ENCODE results near the gene SYT8.

The SYT8 gene

GRCh38 chr11:1845095-1845429 lies 10.3 kb downstream of the SYT8 start:
- H3K4me1 ChIP-seq (ENCODE audit: control insufficient read depth, insufficient read depth, low read length): no peaks in the 10 kb centered on the region
- no peak overlapping the region for H3K9ac ChIP-seq (ENCODE audit: low read length)
- H3K27me3 ChIP-seq (ENCODE audit: control insufficient read depth, insufficient read depth, low read length): peaks cover 7% of the 10 kb centered on the region
- no peaks in the 10 kb centered on the region for H3K9me3 ChIP-seq (ENCODE audit: control insufficient read depth, low read length)
- no peaks in the 10 kb centered on the region for H3K36me3 ChIP-seq (ENCODE audit: control insufficient read depth, insufficient read depth, low read length)
- no peak overlapping the region for H3K4me3 ChIP-seq (ENCODE audit: low read length)

DNA sequence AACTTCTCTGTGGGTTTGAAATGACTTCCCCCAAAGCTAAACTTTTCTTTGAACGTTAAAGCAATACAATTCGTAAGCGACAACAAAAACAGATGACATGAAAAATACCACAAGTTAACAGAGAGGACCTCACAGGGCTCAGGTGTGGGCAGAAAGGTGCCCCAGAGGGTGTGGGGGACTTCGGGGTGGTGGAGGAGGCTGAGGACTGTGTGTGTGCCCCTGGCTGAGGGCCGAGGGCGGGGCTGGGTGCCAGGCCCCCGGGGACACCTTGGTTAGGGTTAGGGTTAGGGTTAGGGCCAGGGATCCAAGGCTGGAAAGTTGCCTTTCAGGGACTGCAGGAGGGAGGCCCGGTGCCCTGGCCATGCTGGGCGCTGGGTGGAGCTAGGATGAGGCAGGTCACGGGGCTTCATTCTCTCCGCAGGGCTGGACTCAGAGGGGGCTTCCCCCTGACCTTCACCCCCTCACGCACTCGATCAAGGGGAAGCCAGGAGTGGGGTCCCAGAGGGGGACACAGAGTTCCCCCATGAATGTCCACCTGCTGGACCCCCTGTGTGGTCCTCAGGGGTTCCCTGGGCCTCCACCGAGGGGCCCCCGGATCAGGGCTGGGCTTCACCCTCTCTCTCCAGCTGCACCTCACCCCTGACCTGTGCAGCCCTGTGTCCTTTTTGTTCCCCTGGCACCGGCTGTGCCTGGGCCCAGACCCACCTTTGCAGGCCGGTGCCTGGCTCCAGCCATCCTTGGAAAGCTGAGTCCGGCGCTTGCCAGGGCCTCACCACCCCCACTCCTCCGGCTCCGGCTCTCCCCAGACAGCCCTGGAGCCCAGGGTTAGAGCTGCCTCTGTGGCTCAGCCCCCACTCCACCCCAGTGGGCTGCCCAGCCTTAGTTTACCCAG lies 11.0 kb downstream of the SYT8 start:
- no peak overlapping the region for H3K4me3 ChIP-seq (ENCODE audit: low read length)
- H3K4me1 ChIP-seq (ENCODE audit: control insufficient read depth, insufficient read depth, low read length): no peaks in the 10 kb centered on the region
- H3K9me3 ChIP-seq (ENCODE audit: control insufficient read depth, low read length): no peaks in the 10 kb centered on the region
- H3K36me3 ChIP-seq (ENCODE audit: control insufficient read depth, insufficient read depth, low read length): no peaks in the 10 kb centered on the region
- H3K27me3 ChIP-seq (ENCODE audit: control insufficient read depth, insufficient read depth, low read length): peaks cover 7% of the 10 kb centered on the region
- H3K9ac ChIP-seq (ENCODE audit: low read length): no peak overlapping the region

DNA sequence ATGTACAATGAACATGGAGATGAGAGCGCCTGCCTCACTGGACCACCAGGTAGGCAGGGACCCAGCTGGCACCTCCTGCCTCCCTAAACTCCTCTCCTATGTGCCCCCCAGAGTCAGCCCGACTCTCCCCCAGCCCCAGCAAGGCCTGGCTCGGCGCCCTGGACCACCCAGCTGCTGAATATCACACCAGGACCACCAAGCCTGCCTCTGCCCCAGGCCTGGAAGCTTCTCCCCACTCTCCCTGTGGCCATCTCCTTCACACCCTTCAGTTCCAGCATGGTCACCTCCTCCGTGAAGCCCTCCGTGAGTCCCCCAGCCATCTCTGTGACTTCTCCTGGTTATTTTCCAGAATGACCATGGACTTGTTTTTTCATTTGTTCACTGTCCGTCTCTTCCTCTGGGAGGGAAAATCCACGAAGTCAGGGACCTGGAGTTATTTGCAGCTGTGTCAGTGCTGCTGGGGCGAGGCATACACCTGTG lies 11.7 kb downstream of the SYT8 start:
- Histone ChIP-seq H3K4me3 (ENCODE audit: low read length) (no peak overlapping the region), H3K9me3 (ENCODE audit: control insufficient read depth, low read length) (no peaks in the 10 kb centered on the region), H3K36me3 (ENCODE audit: control insufficient read depth, insufficient read depth, low read length) (no peaks in the 10 kb centered on the region), H3K27me3 (ENCODE audit: control insufficient read depth, insufficient read depth, low read length) (peaks cover 7% of the 10 kb centered on the region), H3K9ac (ENCODE audit: low read length) (no peak overlapping the region), H3K4me1 (ENCODE audit: control insufficient read depth, insufficient read depth, low read length) (no peaks in the 10 kb centered on the region)

DNA sequence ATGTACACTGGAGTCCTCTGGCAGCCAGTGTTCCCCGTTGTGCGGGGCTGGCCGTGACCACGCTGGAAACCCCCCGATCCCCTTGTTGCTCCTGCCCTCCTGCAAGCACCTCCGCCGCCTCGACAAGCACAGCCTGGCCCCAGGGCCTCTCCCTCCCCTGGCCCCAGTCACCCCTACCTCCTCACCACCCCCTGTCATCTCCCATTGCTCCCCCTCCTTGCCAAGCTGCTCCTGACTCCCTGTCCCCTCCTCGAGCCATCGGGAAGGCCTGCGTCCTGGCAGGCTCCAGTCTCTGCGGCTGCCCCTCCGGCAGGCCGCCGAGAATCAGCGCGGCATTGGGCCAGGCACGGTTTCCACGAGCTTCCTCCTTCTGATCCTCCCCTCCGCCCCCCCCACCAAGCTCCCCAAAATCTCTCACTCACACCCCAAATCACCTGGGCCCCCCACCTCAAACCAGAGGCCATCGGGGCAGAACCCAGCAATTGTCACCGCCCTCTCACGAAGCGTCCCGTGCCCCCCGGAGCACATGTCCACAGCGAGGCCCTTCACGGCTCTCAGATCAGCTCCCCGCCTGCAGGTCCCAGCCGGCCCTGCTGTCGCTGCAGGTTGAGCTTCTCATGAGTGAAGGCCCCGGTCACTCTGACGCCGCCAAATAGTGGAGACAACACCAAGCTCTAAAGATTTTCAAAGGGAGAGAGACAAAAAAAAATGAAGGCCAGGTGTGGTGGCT lies 12.4 kb downstream of the SYT8 start:
- H3K36me3 ChIP-seq (ENCODE audit: control insufficient read depth, insufficient read depth, low read length): no peaks in the 10 kb centered on the region
- H3K9me3 ChIP-seq (ENCODE audit: control insufficient read depth, low read length): no peaks in the 10 kb centered on the region
- no peak overlapping the region for H3K9ac ChIP-seq (ENCODE audit: low read length)
- no peaks in the 10 kb centered on the region for H3K4me1 ChIP-seq (ENCODE audit: control insufficient read depth, insufficient read depth, low read length)
- no peak overlapping the region for H3K4me3 ChIP-seq (ENCODE audit: low read length)
- peaks cover 7% of the 10 kb centered on the region for H3K27me3 ChIP-seq (ENCODE audit: control insufficient read depth, insufficient read depth, low read length)

DNA sequence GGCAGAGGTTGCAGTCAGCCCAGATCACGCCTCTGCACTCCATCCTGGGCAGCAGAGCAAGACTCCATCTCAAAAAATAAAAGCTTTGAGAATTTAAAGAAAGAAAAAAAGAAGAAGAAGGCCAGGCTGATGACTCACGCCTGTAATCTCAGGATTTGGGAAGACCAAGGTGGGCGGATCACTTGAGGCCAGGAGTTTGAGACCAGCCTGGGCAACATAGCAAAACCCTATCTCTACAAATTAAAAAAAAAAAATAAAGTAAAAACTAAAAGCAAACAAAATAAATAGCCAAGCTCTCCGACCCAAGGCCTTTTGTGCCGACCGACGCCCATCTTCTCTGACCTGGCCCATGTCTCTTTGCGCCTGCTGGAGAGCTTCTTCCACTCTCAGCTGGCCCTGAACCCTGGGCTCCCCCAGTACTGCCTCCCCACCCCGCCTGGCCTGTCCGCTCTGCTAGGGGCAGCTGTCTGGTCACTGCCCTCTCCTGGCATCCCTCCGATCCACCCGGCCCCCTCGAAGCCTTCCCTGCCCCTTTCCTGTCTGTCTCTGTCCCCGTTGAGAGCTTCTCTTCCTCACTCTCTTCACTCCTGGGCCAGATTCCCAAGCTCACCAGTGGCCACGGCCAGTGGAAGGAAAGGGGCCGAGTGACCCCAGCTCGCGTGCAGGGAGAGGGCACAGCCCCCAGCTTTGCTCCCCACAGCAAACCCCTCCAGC lies 13.3 kb downstream of the SYT8 start:
- Histone ChIP-seq H3K9ac (ENCODE audit: low read length) (no peak overlapping the region), H3K9me3 (ENCODE audit: control insufficient read depth, low read length) (no peaks in the 10 kb centered on the region), H3K36me3 (ENCODE audit: control insufficient read depth, insufficient read depth, low read length) (no peaks in the 10 kb centered on the region), H3K4me3 (ENCODE audit: low read length) (no peak overlapping the region), H3K4me1 (ENCODE audit: control insufficient read depth, insufficient read depth, low read length) (no peaks in the 10 kb centered on the region), H3K27me3 (ENCODE audit: control insufficient read depth, insufficient read depth, low read length) (peaks cover 7% of the 10 kb centered on the region)

DNA sequence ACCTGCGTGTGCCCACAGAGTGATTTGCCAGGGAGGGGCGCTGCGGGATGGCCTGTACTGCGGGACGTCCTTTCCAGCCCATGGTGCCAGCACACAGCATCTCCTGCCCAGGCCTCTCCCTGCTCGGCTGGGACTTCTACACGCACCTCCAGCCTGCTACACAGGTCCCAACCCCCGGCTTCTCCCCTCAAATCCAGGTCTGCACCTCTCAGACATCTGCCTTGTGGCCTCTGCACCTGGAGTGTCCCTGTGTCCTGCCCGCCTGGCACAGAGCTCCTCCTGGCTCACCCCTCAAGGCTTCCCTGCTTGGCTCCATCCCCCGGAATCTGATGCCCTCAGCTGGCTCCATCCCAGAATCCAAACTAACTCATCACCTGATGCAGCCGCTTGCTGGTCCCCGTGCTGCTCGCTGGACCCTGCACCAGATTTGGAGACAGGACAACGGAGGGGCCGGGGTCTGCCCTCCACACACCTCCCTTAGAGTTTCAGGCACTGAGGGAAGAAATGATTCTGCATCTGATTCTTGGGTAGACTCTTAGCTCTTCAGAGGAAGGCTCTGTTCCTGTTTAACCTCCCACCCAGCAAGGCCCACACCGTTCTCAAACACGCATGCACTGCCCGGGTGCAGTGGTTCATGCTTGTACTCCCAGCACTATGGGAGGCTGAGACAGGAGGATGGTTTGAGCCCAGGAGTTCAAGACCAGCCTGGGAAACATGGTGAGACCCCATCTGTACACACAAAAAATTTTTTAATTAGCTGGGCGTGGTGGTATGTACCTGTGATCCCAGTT lies 14.0 kb downstream of the SYT8 start:
- Histone ChIP-seq H3K9me3 (ENCODE audit: control insufficient read depth, low read length) (no peaks in the 10 kb centered on the region), H3K36me3 (ENCODE audit: control insufficient read depth, insufficient read depth, low read length) (no peaks in the 10 kb centered on the region), H3K27me3 (ENCODE audit: control insufficient read depth, insufficient read depth, low read length) (peaks cover 7% of the 10 kb centered on the region), H3K4me1 (ENCODE audit: control insufficient read depth, insufficient read depth, low read length) (no peaks in the 10 kb centered on the region), H3K4me3 (ENCODE audit: low read length) (no peak overlapping the region), H3K9ac (ENCODE audit: low read length) (no peak overlapping the region)

DNA sequence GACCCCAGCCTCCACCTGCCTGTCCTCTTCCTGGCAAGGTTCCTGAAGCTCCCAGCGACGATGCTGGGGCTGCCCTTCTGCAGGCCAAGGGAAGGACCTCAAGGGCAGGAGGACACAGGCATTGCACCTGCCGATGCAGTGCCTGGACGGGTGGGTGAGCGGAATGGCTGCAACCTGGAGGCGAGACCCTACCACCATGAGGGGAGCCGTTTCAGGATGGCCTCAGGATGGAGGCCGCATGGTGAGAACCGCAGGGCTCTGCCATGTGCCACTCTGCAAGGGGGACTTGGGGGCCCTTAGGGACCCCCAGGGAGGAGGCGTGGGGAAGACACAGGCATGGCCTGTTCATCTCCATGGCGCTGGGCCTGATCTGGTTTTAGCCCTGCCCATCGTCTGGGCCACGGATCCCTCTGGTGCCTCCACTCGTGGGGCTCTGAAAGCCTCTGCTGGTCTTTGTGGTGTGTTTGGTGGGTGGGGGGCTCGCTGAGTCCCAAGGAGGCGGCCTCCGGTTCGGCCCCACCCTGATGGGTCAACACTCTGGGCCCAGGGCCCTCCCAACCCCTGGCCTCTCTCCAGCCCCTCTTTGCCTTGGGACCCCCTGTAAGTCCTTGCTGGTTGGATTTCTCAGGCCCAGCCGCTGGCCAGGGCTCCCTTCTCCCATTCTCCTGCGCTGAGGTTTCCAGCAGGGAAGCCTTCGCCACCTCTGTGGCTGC lies 16.8 kb downstream of the SYT8 start:
- Histone ChIP-seq H3K9me3 (ENCODE audit: control insufficient read depth, low read length) (no peaks in the 10 kb centered on the region), H3K4me1 (ENCODE audit: control insufficient read depth, insufficient read depth, low read length) (no peaks in the 10 kb centered on the region), H3K4me3 (ENCODE audit: low read length) (no peak overlapping the region), H3K27me3 (ENCODE audit: control insufficient read depth, insufficient read depth, low read length) (no peaks in the 10 kb centered on the region), H3K36me3 (ENCODE audit: control insufficient read depth, insufficient read depth, low read length) (no peaks in the 10 kb centered on the region), H3K9ac (ENCODE audit: low read length) (no peak overlapping the region)

- no peak overlapping the region for H3K9ac ChIP-seq (ENCODE audit: low read length)
Measured at GRCh38 chr11:1852271-1852876, 17.6 kb downstream of the SYT8 start.

GRCh38 chr11:1852877-1853276 lies 18.1 kb downstream of the SYT8 start, which contains the start of gene LSP1:
TSS of gene LSP1 (plus strand) at chr11:1853084. CDS start at chr11:1853145, 61 bp downstream.
- H3K9me3 ChIP-seq (ENCODE audit: control insufficient read depth, low read length): no peaks in the 10 kb centered on the region
- no peaks in the 10 kb centered on the region for H3K36me3 ChIP-seq (ENCODE audit: control insufficient read depth, insufficient read depth, low read length)
- H3K9ac ChIP-seq (ENCODE audit: low read length): peak within 1 kb of the TSS; percentile 50
- H3K27me3 ChIP-seq (ENCODE audit: control insufficient read depth, insufficient read depth, low read length): no peaks in the 10 kb centered on the region
- no peaks in the 10 kb centered on the region for H3K4me1 ChIP-seq (ENCODE audit: control insufficient read depth, insufficient read depth, low read length)
- H3K4me3 ChIP-seq (ENCODE audit: low read length): no peak within 1 kb of the TSS

More at GRCh38 chr11:1852271-1852876, 17.6 kb downstream of the SYT8 start:
- H3K4me1 ChIP-seq (ENCODE audit: control insufficient read depth, insufficient read depth, low read length): no peaks in the 10 kb centered on the region
- H3K9me3 ChIP-seq (ENCODE audit: control insufficient read depth, low read length): no peaks in the 10 kb centered on the region
- H3K36me3 ChIP-seq (ENCODE audit: control insufficient read depth, insufficient read depth, low read length): no peaks in the 10 kb centered on the region
- no peaks in the 10 kb centered on the region for H3K27me3 ChIP-seq (ENCODE audit: control insufficient read depth, insufficient read depth, low read length)
- no peak overlapping the region for H3K4me3 ChIP-seq (ENCODE audit: low read length)

- H3K9me3 ChIP-seq (ENCODE audit: control insufficient read depth, low read length): no peaks in the 10 kb centered on the region
- H3K27me3 ChIP-seq (ENCODE audit: control insufficient read depth, insufficient read depth, low read length): no peaks in the 10 kb centered on the region
- H3K36me3 ChIP-seq (ENCODE audit: control insufficient read depth, insufficient read depth, low read length): no peaks in the 10 kb centered on the region
- peak overlapping the region; percentile 50 for H3K9ac ChIP-seq (ENCODE audit: low read length)
- no peak overlapping the region for H3K4me3 ChIP-seq (ENCODE audit: low read length)
- H3K4me1 ChIP-seq (ENCODE audit: control insufficient read depth, insufficient read depth, low read length): no peaks in the 10 kb centered on the region
Measured at GRCh38 chr11:1853376-1854131, 18.8 kb downstream of the SYT8 start.

All from mucosa of stomach (tissue), 1 donor.